HG03520 (cell line): ENCODE data around the gene RALGAPA1.
"Not testable (repeated sequence)": the region's sequence is repeated elsewhere in the genome, so short reads cannot be mapped to it uniquely, and the experiment has no call there.

Experiments used
- ATAC-seq: cut with Tn5 transposase; IDR thresholded peaks from one replicate; pipeline ENCODE4 v1.9.1; 2021; ENCODE audit warnings: mild to moderate bottlenecking, moderate library complexity; ENCODE audit not compliant: unreplicated experiment

The RALGAPA1 gene

GRCh38 chr14:35808638-35809563 is at the start of gene RALGAPA1:
Gene RALGAPA1 (minus strand): TSS chr14:35809295. CDS start chr14:35808835, 460 bp downstream.
- peak; percentile 97 for ATAC-seq

- ATAC-seq = no peak
These were observed 49.6 kb upstream of the RALGAPA1 start for GRCh38 chr14:35858521-35859209.

GRCh38 chr14:35855876-35856481 is 46.9 kb upstream of the RALGAPA1 start:
- ATAC-seq = peak; percentile 96

- no peak for ATAC-seq
These were observed 45.7 kb upstream of the RALGAPA1 start for GRCh38 chr14:35854696-35855270.

GRCh38 chr14:35853225-35853624 is 44.1 kb upstream of the RALGAPA1 start:
- ATAC-seq = no peak

GRCh38 chr14:35851823-35852222 is 42.7 kb upstream of the RALGAPA1 start:
- ATAC-seq = no peak

- no peak for ATAC-seq
These were observed 40.0 kb upstream of the RALGAPA1 start for GRCh38 chr14:35849122-35849521.

- no peak for ATAC-seq
These were observed 38.5 kb upstream of the RALGAPA1 start for GRCh38 chr14:35847636-35848035.

GRCh38 chr14:35844494-35844893 is 35.4 kb upstream of the RALGAPA1 start:
- ATAC-seq = no peak

GRCh38 chr14:35842245-35842644 is 33.1 kb upstream of the RALGAPA1 start:
- not testable (repeated sequence) for ATAC-seq

- not testable (repeated sequence) for ATAC-seq
These were observed 32.6 kb upstream of the RALGAPA1 start for GRCh38 chr14:35841704-35842103.

GRCh38 chr14:35835208-35835982 is 26.3 kb upstream of the RALGAPA1 start:
- ATAC-seq = no peak

GRCh38 chr14:35829449-35829848 is 20.4 kb upstream of the RALGAPA1 start:
- ATAC-seq = no peak

- ATAC-seq = no peak
These were observed 18.8 kb upstream of the RALGAPA1 start for GRCh38 chr14:35827678-35828472.

GRCh38 chr14:35826952-35827416 is 17.9 kb upstream of the RALGAPA1 start:
- no peak for ATAC-seq

GRCh38 chr14:35826218-35826951 is 17.3 kb upstream of the RALGAPA1 start, which contains the start of gene BRMS1L:
Gene BRMS1L (plus strand): TSS chr14:35826338. CDS start chr14:35826517, 179 bp downstream.
- ATAC-seq = peak; percentile 98

GRCh38 chr14:35825968-35826217 is 16.8 kb upstream of the RALGAPA1 start:
- ATAC-seq = no peak

GRCh38 chr14:35824446-35825165 is 15.5 kb upstream of the RALGAPA1 start:
- not testable (repeated sequence) for ATAC-seq
